ENCODE results near the gene SIRT7. TPM values are rescaled to one million over a fixed set of nuclear protein-coding genes. Genes with fewer than 3 reads are reported as not detected.
A peak's percentile ranks its signal among the peaks of the same experiment; 100 is the strongest.

Gene SIRT7
- total RNA-seq, 1 donor from 2014 or later, result 30.2 TPM

GRCh38 chr17:81922566-81923301 lies 4.8 kb upstream of the SIRT7 start:
- peak overlapping the region; percentile 75 for H3K9ac ChIP-seq (ENCODE audit: low read length)
- H3K27ac ChIP-seq (ENCODE audit: low read depth, low read length), result peak overlapping the region; percentile 68
- no peak for TF ChIP-seq EZH2 (IDR thresholded peaks at IDR 0.05; ENCODE audit: insufficient read depth, low read length)
- no peak for TF ChIP-seq CTCF (IDR thresholded peaks at IDR 0.05; ENCODE audit: insufficient read depth, low read depth, low read length)
- peak overlapping the region; percentile 58 for H3K27ac Mint-ChIP-seq (ENCODE audit: unreplicated experiment)
- H3K27me3 Mint-ChIP-seq (ENCODE audit: low read depth, unreplicated experiment), result no peaks in the 10 kb centered on the region
- H3K36me3 Mint-ChIP-seq (ENCODE audit: low read depth, unreplicated experiment), result peaks cover 10% of the 10 kb centered on the region
- peak overlapping the region; percentile 85 for H3K4me2 ChIP-seq (ENCODE audit: low read length)
- peaks cover 23% of the 10 kb centered on the region for H3K4me1 ChIP-seq (ENCODE audit: insufficient read depth, low read length)
- H3K4me3 Mint-ChIP-seq (ENCODE audit: unreplicated experiment), result peak overlapping the region; percentile 54
- peaks cover 90% of the 10 kb centered on the region for H3K79me2 ChIP-seq (ENCODE audit: insufficient read depth, low read length)
- H3K36me3 ChIP-seq (ENCODE audit: insufficient read depth, low read length), result peaks cover 5% of the 10 kb centered on the region
- no peak for FAIRE-seq
- H4K20me1 ChIP-seq (ENCODE audit: insufficient read depth, low read length), result peaks cover 74% of the 10 kb centered on the region
- no peaks in the 10 kb centered on the region for H3K9me3 ChIP-seq (ENCODE audit: insufficient read depth, low read depth, low read length)
- no peak overlapping the region for H2AFZ ChIP-seq (ENCODE audit: low read depth, low read length)
- no peaks in the 10 kb centered on the region for H3K27me3 ChIP-seq (ENCODE audit: insufficient read depth, low read length)
- H3K9me3 Mint-ChIP-seq (ENCODE audit: unreplicated experiment), result no peaks in the 10 kb centered on the region
- DNase-seq (ENCODE audit: low read depth), result no peak
- peaks cover 20% of the 10 kb centered on the region for H3K4me1 Mint-ChIP-seq (ENCODE audit: low read depth, unreplicated experiment)
- H3K4me3 ChIP-seq (ENCODE audit: insufficient read depth, low read depth, low read length), result no peak overlapping the region

GRCh38 chr17:81921996-81922565 lies 4.1 kb upstream of the SIRT7 start:
- Histone ChIP-seq H3K4me3 (ENCODE audit: insufficient read depth, low read depth, low read length) (no peak overlapping the region), H3K27ac (ENCODE audit: low read depth, low read length) (no peak overlapping the region)

More at GRCh38 chr17:81921996-81922565, 4.1 kb upstream of the SIRT7 start:
- H3K27me3 ChIP-seq (ENCODE audit: insufficient read depth, low read length), result no peaks in the 10 kb centered on the region
- Mint-ChIP-seq H3K27me3 (ENCODE audit: low read depth, unreplicated experiment) (no peaks in the 10 kb centered on the region), H3K27ac (ENCODE audit: unreplicated experiment) (peak overlapping the region; percentile 47), H3K36me3 (ENCODE audit: low read depth, unreplicated experiment) (peaks cover 10% of the 10 kb centered on the region), H3K4me1 (ENCODE audit: low read depth, unreplicated experiment) (peaks cover 22% of the 10 kb centered on the region), H3K4me3 (ENCODE audit: unreplicated experiment) (no peak overlapping the region), H3K9me3 (ENCODE audit: unreplicated experiment) (no peaks in the 10 kb centered on the region)
- H3K9me3 ChIP-seq (ENCODE audit: insufficient read depth, low read depth, low read length), result no peaks in the 10 kb centered on the region
- H3K9ac ChIP-seq (ENCODE audit: low read length), result peak overlapping the region; percentile 10
- no peak for FAIRE-seq
- peaks cover 25% of the 10 kb centered on the region for H3K4me1 ChIP-seq (ENCODE audit: insufficient read depth, low read length)
- peaks cover 78% of the 10 kb centered on the region for H4K20me1 ChIP-seq (ENCODE audit: insufficient read depth, low read length)
- no peak overlapping the region for H2AFZ ChIP-seq (ENCODE audit: low read depth, low read length)
- H3K36me3 ChIP-seq (ENCODE audit: insufficient read depth, low read length), result peaks cover 5% of the 10 kb centered on the region
- peaks cover 96% of the 10 kb centered on the region for H3K79me2 ChIP-seq (ENCODE audit: insufficient read depth, low read length)
- TF ChIP-seq EZH2 (IDR thresholded peaks at IDR 0.05; ENCODE audit: insufficient read depth, low read length), result no peak
- TF ChIP-seq CTCF (IDR thresholded peaks at IDR 0.05; ENCODE audit: insufficient read depth, low read depth, low read length), result no peak
- DNase-seq (ENCODE audit: low read depth), result no peak
- H3K4me2 ChIP-seq (ENCODE audit: low read length), result no peak overlapping the region
